Lung (tissue), 12 donors: Measurements from ENCODE around the gene RPS6KA2. TPM values are rescaled to one million over a fixed set of nuclear protein-coding genes. Genes with fewer than 3 reads are reported as not detected.

ENCODE experiments used
- ATAC-seq: fragments of 200-7000 bp; cut with Tn5 transposase; one replicate; pipeline ENCODE4 v1.9.1; 2020; ENCODE audit warnings: moderate number of reproducible peaks; ENCODE audit not compliant: insufficient read depth, low FRiP score
- DNase-seq, 3 donors: peaks; one replicate each; pipeline ENCODE4 v3.0.0-alpha.2; 2013 to 2017
- H3K27ac ChIP-seq, 2 donors: one replicate each; pipeline ENCODE4 v1.5.1; 2013; ENCODE audit warnings: mild to moderate bottlenecking in 2 of 2, moderate library complexity in 2 of 2, control low read depth in 1 of 2, inconsistent platforms in 1 of 2, low read depth in 1 of 2, low read length in 1 of 2
- H3K27me3 ChIP-seq, 3 donors: one replicate each; pipeline ENCODE4 v1.5.1; 2013; ENCODE audit warnings: low read length in 2 of 3; ENCODE audit not compliant: control insufficient read depth in 3 of 3, insufficient read depth in 3 of 3
- H3K36me3 ChIP-seq, 4 donors: one replicate each; pipeline ENCODE4 v1.5.1; 2013; ENCODE audit warnings: low read length in 4 of 4, mild to moderate bottlenecking in 1 of 4, moderate library complexity in 1 of 4; ENCODE audit not compliant: control insufficient read depth in 4 of 4, insufficient read depth in 4 of 4
- H3K4me1 ChIP-seq, 5 donors: one replicate each; pipeline ENCODE4 v1.5.1; 2013; ENCODE audit warnings: low read length in 5 of 5, mild to moderate bottlenecking in 2 of 5, moderate library complexity in 1 of 5; ENCODE audit not compliant: control insufficient read depth in 5 of 5, insufficient read depth in 5 of 5
- H3K4me3 ChIP-seq: one replicate; pipeline ENCODE4 v1.5.1; 2013; ENCODE audit warnings: mild to moderate bottlenecking, control low read depth, moderate library complexity
- H3K9ac ChIP-seq, 2 donors: one replicate each; pipeline ENCODE4 v1.5.1; 2013; ENCODE audit warnings: low read length in 2 of 2, control low read depth in 1 of 2; ENCODE audit not compliant: insufficient read depth in 1 of 2
- H3K9me3 ChIP-seq, 4 donors: one replicate each; pipeline ENCODE4 v1.5.1; 2013; ENCODE audit warnings: low read length in 3 of 4, mild to moderate bottlenecking in 1 of 4, moderate library complexity in 1 of 4; ENCODE audit not compliant: control insufficient read depth in 4 of 4, insufficient read depth in 3 of 4
- WGBS, 2 donors: extraction: QIAGEN DNeasy Blood & Tissue Kit; methylation state at CpG; one replicate each; pipeline ENCODE4 v1.1.7; 2013; 5-methylcytosine and 5-hydroxymethylcytosine counted together
- polyA plus RNA-seq, 2 donors: library from polyadenylated mRNA; stranded (reverse); fragments of 200-250 nt; gene quantifications; one replicate each; pipeline ENCODE4 v1.2.1, GENCODE V29; 2013
- total RNA-seq, 2 donors: library from RNA; depleted of rRNA in 1 of 2; stranded (reverse); fragments of >200 nt in 1 of 2; gene quantifications; one replicate each; pipeline ENCODE4 v1.2.1, GENCODE V29; 2014 to 2021
- TF ChIP-seq, protein P1 (sequence below): IDR thresholded peaks from 2 replicates; pipeline ENCODE4 v1.5.1; 2012; ENCODE audit warnings: mild to moderate bottlenecking; ENCODE audit errors: control extremely low read depth, extremely low read depth
- donor health status: control.
- donor health status: control.
- donor health status: Bipolar disorder and iron deficiency.
- donor health status: healthy.
- donor health status: DM: yes; HTN: yes; CAD: no.

RPS6KA2 gene
- total and polyA plus RNA-seq, 4 donors = 61.9 to 185 (median 105) TPM

DNA sequence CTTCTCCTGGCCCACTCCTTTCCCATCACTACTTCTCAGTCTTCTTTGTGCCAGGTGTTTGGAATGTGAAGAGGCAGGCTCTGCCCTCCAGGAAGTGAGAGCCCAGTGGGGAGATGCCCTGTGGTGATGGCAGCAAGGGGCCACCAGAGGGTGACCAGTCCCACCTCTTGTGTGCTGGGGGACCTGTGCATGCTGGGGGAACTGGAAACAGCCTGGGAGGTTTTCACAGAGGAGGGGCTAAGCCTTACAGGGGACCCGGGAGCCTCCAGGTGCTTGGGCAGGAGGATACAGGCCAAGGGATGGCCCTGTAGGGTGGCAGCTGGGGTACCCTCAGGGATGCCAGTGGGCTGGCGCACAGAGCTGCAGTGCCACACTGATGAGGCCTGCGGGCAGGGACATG lies 112.9 kb downstream of the RPS6KA2 start:
- no peak overlapping the region for H3K4me3 ChIP-seq
- no peak overlapping the region for H3K27ac ChIP-seq
- no peak overlapping the region for H3K9ac ChIP-seq
- DNase-seq (peak; percentile 6 to 27 (median 26)), ATAC-seq (peak; percentile 28)
- H3K36me3 ChIP-seq = peaks cover 0 to 25% (median 4%) of the 10 kb centered on the region in 4 donors
- H3K9me3 ChIP-seq = no peaks in the 10 kb centered on the region
- TF ChIP-seq, protein P1, sequence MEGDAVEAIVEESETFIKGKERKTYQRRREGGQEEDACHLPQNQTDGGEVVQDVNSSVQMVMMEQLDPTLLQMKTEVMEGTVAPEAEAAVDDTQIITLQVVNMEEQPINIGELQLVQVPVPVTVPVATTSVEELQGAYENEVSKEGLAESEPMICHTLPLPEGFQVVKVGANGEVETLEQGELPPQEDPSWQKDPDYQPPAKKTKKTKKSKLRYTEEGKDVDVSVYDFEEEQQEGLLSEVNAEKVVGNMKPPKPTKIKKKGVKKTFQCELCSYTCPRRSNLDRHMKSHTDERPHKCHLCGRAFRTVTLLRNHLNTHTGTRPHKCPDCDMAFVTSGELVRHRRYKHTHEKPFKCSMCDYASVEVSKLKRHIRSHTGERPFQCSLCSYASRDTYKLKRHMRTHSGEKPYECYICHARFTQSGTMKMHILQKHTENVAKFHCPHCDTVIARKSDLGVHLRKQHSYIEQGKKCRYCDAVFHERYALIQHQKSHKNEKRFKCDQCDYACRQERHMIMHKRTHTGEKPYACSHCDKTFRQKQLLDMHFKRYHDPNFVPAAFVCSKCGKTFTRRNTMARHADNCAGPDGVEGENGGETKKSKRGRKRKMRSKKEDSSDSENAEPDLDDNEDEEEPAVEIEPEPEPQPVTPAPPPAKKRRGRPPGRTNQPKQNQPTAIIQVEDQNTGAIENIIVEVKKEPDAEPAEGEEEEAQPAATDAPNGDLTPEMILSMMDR = no peak
- 89 to 93% methylated on average over 3 of the region's 3 CpGs for WGBS, 2 donors
- no peaks in the 10 kb centered on the region for H3K27me3 ChIP-seq
- peaks cover 0 to 7% (median 0%) of the 10 kb centered on the region in 5 donors for H3K4me1 ChIP-seq

DNA sequence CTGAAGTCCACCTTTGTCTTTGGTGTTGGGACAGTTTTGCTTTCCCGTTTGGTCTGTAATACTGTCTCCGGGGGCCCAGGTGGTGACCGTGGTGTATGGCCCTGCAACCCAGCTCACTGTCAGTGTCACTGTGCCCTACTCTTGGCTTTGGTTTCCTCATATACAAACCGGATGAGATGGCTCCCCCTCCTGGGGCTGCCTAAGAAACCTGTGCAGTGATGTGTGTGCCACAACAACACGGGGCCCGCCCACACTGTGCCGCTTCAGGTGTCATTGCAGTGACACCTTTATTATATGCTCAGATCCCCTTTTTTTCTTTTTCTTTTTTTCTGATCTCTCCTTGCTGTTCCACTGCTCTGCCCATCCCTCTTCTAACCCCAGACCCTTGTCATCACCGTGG lies 114.5 kb downstream of the RPS6KA2 start:
- Histone ChIP-seq H3K27me3 (no peaks in the 10 kb centered on the region), H3K36me3 (peaks cover 0 to 34% (median 8%) of the 10 kb centered on the region in 4 donors)
- 82 to 88% methylated on average over 8 of the region's 8 CpGs for WGBS, 2 donors

DNA sequence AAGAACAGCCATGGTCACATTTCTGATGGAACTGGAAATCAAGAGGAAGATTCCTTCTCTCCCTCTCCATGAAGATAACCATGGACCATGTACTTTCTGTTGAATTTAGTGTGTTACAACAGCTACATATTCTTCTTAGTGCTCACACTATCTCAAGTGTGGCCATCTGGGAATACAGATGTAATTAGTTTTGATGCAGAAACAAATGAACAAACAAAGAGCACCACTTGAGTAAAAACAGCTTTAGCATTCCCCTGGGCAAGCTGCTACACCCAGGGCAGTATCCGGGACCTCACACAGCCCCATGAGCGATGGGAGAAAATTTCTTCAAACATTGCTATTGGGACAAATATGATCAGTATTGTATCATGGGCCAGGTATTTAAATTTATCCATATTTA lies 115.7 kb downstream of the RPS6KA2 start:
- Histone ChIP-seq H3K27ac (no peak overlapping the region), H3K9ac (no peak overlapping the region), H3K4me3 (no peak overlapping the region), H3K4me1 (peaks cover 0 to 4% (median 0%) of the 10 kb centered on the region in 5 donors), H3K9me3 (no peaks in the 10 kb centered on the region), H3K27me3 (no peaks in the 10 kb centered on the region), H3K36me3 (peaks cover 4 to 43% (median 8%) of the 10 kb centered on the region in 4 donors)
- WGBS, 2 donors = 97 to 100% methylated on average over 2 of the region's 2 CpGs
- ATAC-seq = no peak
- DNase-seq = no peak
- TF ChIP-seq, protein P1 = no peak

More for the DNA sequence above, 114.5 kb downstream of the RPS6KA2 start:
- peaks cover 0 to 7% (median 0%) of the 10 kb centered on the region in 5 donors for H3K4me1 ChIP-seq
- no peak for DNase-seq
- no peak overlapping the region for H3K9ac ChIP-seq
- no peak for ATAC-seq
- TF ChIP-seq, protein P1 = no peak
- H3K9me3 ChIP-seq = no peaks in the 10 kb centered on the region
- H3K27ac ChIP-seq = no peak overlapping the region
- H3K4me3 ChIP-seq = no peak overlapping the region

DNA sequence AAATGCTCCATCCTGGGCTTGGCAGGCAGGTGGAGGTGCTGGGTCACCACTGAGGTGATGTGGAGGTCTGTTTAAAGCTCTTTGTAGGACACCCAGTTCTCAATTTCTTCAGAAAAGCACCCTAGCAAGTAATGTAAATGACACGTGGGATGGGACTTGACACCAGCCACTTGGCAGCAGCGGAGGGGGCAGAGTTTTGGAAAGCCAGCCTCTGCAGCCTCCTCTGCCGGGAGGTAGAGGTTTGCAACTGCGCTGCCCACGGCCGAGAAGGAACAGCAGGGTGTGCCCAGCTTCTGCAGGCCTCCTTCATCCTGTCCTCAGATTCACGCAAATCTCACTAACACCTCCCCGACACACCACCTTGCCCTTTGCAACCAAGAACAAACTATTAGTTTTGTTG lies 117.9 kb downstream of the RPS6KA2 start:
- 90 to 94% methylated on average over 8 of the region's 8 CpGs for WGBS, 2 donors
- no peak overlapping the region for H3K9ac ChIP-seq
- H3K9me3 ChIP-seq = no peaks in the 10 kb centered on the region
- ATAC-seq (no peak), DNase-seq (no peak)
- H3K4me1 ChIP-seq = no peaks in the 10 kb centered on the region
- H3K27ac ChIP-seq = no peak overlapping the region
- no peak overlapping the region for H3K4me3 ChIP-seq
- H3K36me3 ChIP-seq = peaks cover 0 to 44% (median 14%) of the 10 kb centered on the region in 4 donors
- H3K27me3 ChIP-seq = no peaks in the 10 kb centered on the region
- TF ChIP-seq, protein P1 = no peak
